Chondrocyte (in vitro differentiated cells): ENCODE data around the gene ATP2B2. TPM values are rescaled to one million over a fixed set of nuclear protein-coding genes. Genes with fewer than 3 reads are reported as not detected.
A peak's percentile ranks its signal among the peaks of the same experiment; 100 is the strongest.

Experiments
- DNase-seq: peaks from one replicate; pipeline ENCODE4 v3.0.0; 2021; ENCODE audit warnings: mixed read lengths, low spot score
- H3K27ac Mint-ChIP-seq: one replicate; pipeline ENCODE4 v1.8.0; 2021; ENCODE audit warnings: mild to moderate bottlenecking, moderate library complexity, mixed read lengths; ENCODE audit not compliant: unreplicated experiment
- H3K27me3 Mint-ChIP-seq: 2 replicates; pipeline ENCODE4 v1.8.0; 2021; ENCODE audit warnings: low read depth, mixed read lengths
- H3K36me3 Mint-ChIP-seq: 2 replicates; pipeline ENCODE4 v1.8.0; 2021; ENCODE audit warnings: low read depth, mixed read lengths
- H3K4me1 Mint-ChIP-seq: 2 replicates; pipeline ENCODE4 v1.8.0; 2021; ENCODE audit warnings: low read depth, mild to moderate bottlenecking, mixed read lengths
- H3K4me3 Mint-ChIP-seq: one replicate; pipeline ENCODE4 v1.8.0; 2021; ENCODE audit warnings: mild to moderate bottlenecking, moderate library complexity, mixed read lengths; ENCODE audit not compliant: unreplicated experiment
- H3K9me3 Mint-ChIP-seq: 2 replicates; pipeline ENCODE4 v1.8.0; 2021; ENCODE audit warnings: low read depth, mixed read lengths
- CTCF ChIP-seq: fragments of 200-600 bp; sonication (generic); IDR thresholded peaks from 2 replicates; pipeline ENCODE4 v1.5.0; 2021; ENCODE audit warnings: antibody characterized with exemption, mild to moderate bottlenecking, moderate library complexity
- total RNA-seq: library from RNA; stranded (reverse); gene quantifications from 3 replicates; pipeline ENCODE4 v1.2.1, GENCODE V29; 2021

Gene ATP2B2
- total RNA-seq, 1 donor from 2014 or later, result 0.25 TPM

GRCh38 chr3:10529809-10530208 is 24.4 kb upstream of the ATP2B2 start:
- Mint-ChIP-seq H3K27me3 (peaks cover 63% of the 10 kb centered on the region), H3K9me3 (no peaks in the 10 kb centered on the region), H3K27ac (no peak overlapping the region), H3K4me1 (no peaks in the 10 kb centered on the region), H3K36me3 (no peaks in the 10 kb centered on the region), H3K4me3 (no peak overlapping the region)
- no peak for TF ChIP-seq CTCF
- no peak for DNase-seq

DNA sequence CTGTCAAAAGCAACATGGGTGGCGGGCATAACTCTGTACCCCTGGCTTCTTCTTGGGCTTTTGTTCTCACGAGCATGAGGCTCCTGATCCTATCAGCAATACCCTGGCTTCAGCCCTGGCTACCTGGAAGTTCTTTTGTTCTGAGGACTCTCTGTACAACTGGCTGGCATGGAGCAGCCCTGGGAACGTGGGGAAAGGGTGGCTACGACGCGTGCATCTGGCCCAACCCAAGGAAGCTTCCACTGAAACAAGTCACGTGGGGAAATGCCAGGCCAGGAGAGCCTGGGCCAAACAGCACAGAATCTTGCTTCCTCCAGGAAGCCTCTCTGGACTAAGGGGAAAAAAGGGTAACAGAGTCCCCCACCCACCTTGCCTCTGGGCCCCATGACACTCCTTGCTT is 22.7 kb upstream of the ATP2B2 start:
- Mint-ChIP-seq H3K9me3 (no peaks in the 10 kb centered on the region), H3K4me1 (no peaks in the 10 kb centered on the region), H3K4me3 (no peak overlapping the region), H3K27me3 (peaks cover 70% of the 10 kb centered on the region), H3K36me3 (peaks cover 2% of the 10 kb centered on the region), H3K27ac (no peak overlapping the region)
- peak; percentile 28 for DNase-seq
- TF ChIP-seq CTCF, result no peak

DNA sequence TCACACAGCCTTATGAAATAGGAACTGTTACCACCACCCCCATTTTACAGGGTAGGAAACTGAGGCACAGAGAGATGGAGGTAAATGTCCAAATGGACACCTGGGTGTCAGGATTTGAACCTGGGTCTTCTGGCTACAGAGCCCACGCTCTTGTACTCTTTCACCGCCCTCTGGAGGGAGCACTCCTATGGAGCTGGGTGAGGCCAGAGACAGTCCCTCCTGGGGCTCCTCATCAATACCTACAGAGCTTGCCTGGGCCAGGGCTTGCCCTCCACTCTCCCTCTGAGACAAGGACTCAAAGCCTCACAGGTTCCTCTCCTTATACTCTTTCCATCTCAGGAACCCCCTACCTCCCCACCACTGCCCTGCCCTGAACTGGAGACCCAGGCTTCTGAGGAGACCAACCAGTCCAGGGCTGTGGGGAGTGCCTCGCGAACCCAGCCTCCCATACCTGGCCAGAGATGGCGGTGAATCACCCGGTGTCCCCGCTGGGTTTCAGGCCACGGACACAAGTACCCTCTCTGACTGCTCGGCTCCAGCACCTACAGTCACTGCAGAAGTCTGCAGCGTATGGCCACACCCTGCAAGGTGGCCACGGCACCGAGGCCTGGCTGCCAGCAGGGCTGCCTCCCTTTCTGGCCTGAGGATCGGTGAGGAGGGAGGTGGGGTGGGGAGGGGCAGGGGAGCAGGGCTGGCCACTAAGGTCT is 22.1 kb upstream of the ATP2B2 start:
- peak; percentile 89 for DNase-seq
- H3K27me3 Mint-ChIP-seq, result peaks cover 68% of the 10 kb centered on the region
- H3K9me3 Mint-ChIP-seq, result no peaks in the 10 kb centered on the region
- H3K36me3 Mint-ChIP-seq, result peaks cover 2% of the 10 kb centered on the region
- H3K27ac Mint-ChIP-seq, result no peak overlapping the region
- no peaks in the 10 kb centered on the region for H3K4me1 Mint-ChIP-seq
- H3K4me3 Mint-ChIP-seq, result no peak overlapping the region
- no peak for TF ChIP-seq CTCF

GRCh38 chr3:10526366-10526765 is 21.0 kb upstream of the ATP2B2 start:
- Mint-ChIP-seq H3K27ac (no peak overlapping the region), H3K4me1 (peaks cover 4% of the 10 kb centered on the region), H3K36me3 (peaks cover 2% of the 10 kb centered on the region), H3K9me3 (no peaks in the 10 kb centered on the region), H3K4me3 (no peak overlapping the region), H3K27me3 (peaks cover 69% of the 10 kb centered on the region)
- DNase-seq, result peak; percentile 34
- TF ChIP-seq CTCF, result no peak

GRCh38 chr3:10524799-10525301 is 19.5 kb upstream of the ATP2B2 start:
- peak; percentile 38 for DNase-seq
- Mint-ChIP-seq H3K4me1 (peaks cover 4% of the 10 kb centered on the region), H3K4me3 (no peak overlapping the region), H3K36me3 (peaks cover 2% of the 10 kb centered on the region), H3K27me3 (peaks cover 69% of the 10 kb centered on the region), H3K9me3 (no peaks in the 10 kb centered on the region), H3K27ac (no peak overlapping the region)
- TF ChIP-seq CTCF, result no peak
